NCI-H1092 treated with DMSO at 0.1 percent for 48 hours (cell line): ENCODE measurements around the gene PLXDC1.

ENCODE experiments used
- DNase-seq: peaks from one replicate; lab custom pipeline; 2025; lab: John Stamatoyannopoulos, UW

Gene PLXDC1

GRCh38 chr17:39097150-39097519 lies 54.3 kb downstream of the PLXDC1 start:
- no peak for DNase-seq

GRCh38 chr17:39096508-39097149 lies 54.8 kb downstream of the PLXDC1 start:
- no peak for DNase-seq

GRCh38 chr17:39095309-39095686 lies 56.1 kb downstream of the PLXDC1 start:
- no peak for DNase-seq

- DNase-seq = no peak
Observed at GRCh38 chr17:39094607-39095308, 56.7 kb downstream of the PLXDC1 start.

GRCh38 chr17:39092692-39093230 lies 58.7 kb downstream of the PLXDC1 start:
- DNase-seq = no peak

GRCh38 chr17:39090908-39091665 lies 60.4 kb downstream of the PLXDC1 start:
- no peak for DNase-seq

GRCh38 chr17:39090400-39090799 lies 61.0 kb downstream of the PLXDC1 start:
- DNase-seq = no peak

- no peak for DNase-seq
Observed at GRCh38 chr17:39084558-39084957, 66.9 kb downstream of the PLXDC1 start.

GRCh38 chr17:39083270-39083669 lies 68.2 kb downstream of the PLXDC1 start:
- DNase-seq = no peak

- DNase-seq = no peak
Observed at GRCh38 chr17:39082482-39082881, 69.0 kb downstream of the PLXDC1 start.

- no peak for DNase-seq
Observed at GRCh38 chr17:39081851-39082250, 69.6 kb downstream of the PLXDC1 start.

- no peak for DNase-seq
Observed at GRCh38 chr17:39080421-39081078, 70.9 kb downstream of the PLXDC1 start.

- no peak for DNase-seq
Observed at GRCh38 chr17:39079836-39080235, 71.6 kb downstream of the PLXDC1 start.

GRCh38 chr17:39077866-39078265 lies 73.6 kb downstream of the PLXDC1 start:
- no peak for DNase-seq

- no peak for DNase-seq
Observed at GRCh38 chr17:39077252-39077651, 74.2 kb downstream of the PLXDC1 start.

GRCh38 chr17:39074676-39075075 lies 76.8 kb downstream of the PLXDC1 start:
- DNase-seq = no peak

GRCh38 chr17:39073916-39074315 lies 77.5 kb downstream of the PLXDC1 start:
- no peak for DNase-seq

- no peak for DNase-seq
Observed at GRCh38 chr17:39073353-39073752, 78.1 kb downstream of the PLXDC1 start.

- DNase-seq = no peak
Observed at GRCh38 chr17:39071573-39071972, 79.9 kb downstream of the PLXDC1 start.

- DNase-seq = peak; percentile 22
Observed at GRCh38 chr17:39069114-39069756, 82.2 kb downstream of the PLXDC1 start.

GRCh38 chr17:39064819-39065218 lies 86.6 kb downstream of the PLXDC1 start:
- DNase-seq = no peak

- no peak for DNase-seq
Observed at GRCh38 chr17:39064374-39064773, 87.1 kb downstream of the PLXDC1 start.
